Tibial nerve (tissue), 4 donors: ENCODE results near the gene AHNAK. TPM values are rescaled to one million over a fixed set of nuclear protein-coding genes. Genes with fewer than 3 reads are reported as not detected.

Experiments
- DNase-seq, 2 donors: peaks; one replicate each; pipeline ENCODE4 v3.0.0-alpha.2; 2019; ENCODE audit warnings: low spot score in 2 of 2
- H3K27ac ChIP-seq, 4 donors: fragments of 200-600 bp; sonication (generic) in 3 of 4; one replicate each; pipeline ENCODE4 v1.5.1; 2017 to 2019; ENCODE audit warnings: mild to moderate bottlenecking in 1 of 4
- H3K27me3 ChIP-seq, 2 donors: fragments of 200-600 bp; sonication (generic) in 1 of 2; one replicate each; pipeline versions ENCODE4 v1.5.1 to v1.6.0; 2017 to 2019
- H3K36me3 ChIP-seq, 3 donors: fragments of 200-600 bp; sonication (generic); one replicate each; pipeline ENCODE4 v1.5.1; 2018 to 2019
- H3K4me1 ChIP-seq, 4 donors: fragments of 200-600 bp; sonication (generic) in 3 of 4; one replicate each; pipeline ENCODE4 v1.5.1; 2017 to 2019
- H3K4me3 ChIP-seq, 4 donors: fragments of 200-600 bp; sonication (generic) in 3 of 4; one replicate each; pipeline ENCODE4 v1.5.1; 2017 to 2019; ENCODE audit warnings: mild to moderate bottlenecking in 1 of 4, moderate library complexity in 1 of 4
- H3K9me3 ChIP-seq, 4 donors: fragments of 200-600 bp; sonication (generic) in 3 of 4; one replicate each; pipeline ENCODE4 v1.5.1; 2017 to 2019
- EP300 ChIP-seq, 2 donors: sonication (generic); formaldehyde crosslinking; IDR thresholded peaks; one replicate each; pipeline ENCODE4 v1.6.1; 2017; ENCODE audit warnings: antibody characterized with exemption in 2 of 2, mild to moderate bottlenecking in 1 of 2
- POLR2A ChIP-seq, 2 donors: fragments of 450-650 bp; IDR thresholded peaks; one replicate each; pipeline ENCODE4 v1.6.1; 2017; ENCODE audit warnings: antibody characterized with exemption in 2 of 2, mild to moderate bottlenecking in 2 of 2, moderate library complexity in 2 of 2
- whole genome bisulfite sequencing, 2 donors: methylation state at CpG; one replicate each; pipeline ENCODE4 v1.1.5; 2018; 5-methylcytosine and 5-hydroxymethylcytosine counted together
- total RNA-seq, 4 donors: library from RNA; depleted of rRNA; stranded (reverse); fragments of >200 nt; gene quantifications; one replicate each; pipeline ENCODE4 v1.1.0, GENCODE V29; 2016
- TF ChIP-seq, protein P1 (sequence below), 5 experiments: fragments of 200-600 bp in 3 of 5; fragments of 450-650 bp in 2 of 5; sonication (generic) in 3 of 5; IDR thresholded peaks; one replicate each; pipeline ENCODE4 v1.5.1; 2016 to 2019; ENCODE audit warnings: antibody characterized with exemption in 5 of 5, mild to moderate bottlenecking in 3 of 5, moderate library complexity in 2 of 5

AHNAK gene
- total RNA-seq, 4 donors from 2014 or later: 1,417 to 3,061 (median 2,562) TPM

DNA sequence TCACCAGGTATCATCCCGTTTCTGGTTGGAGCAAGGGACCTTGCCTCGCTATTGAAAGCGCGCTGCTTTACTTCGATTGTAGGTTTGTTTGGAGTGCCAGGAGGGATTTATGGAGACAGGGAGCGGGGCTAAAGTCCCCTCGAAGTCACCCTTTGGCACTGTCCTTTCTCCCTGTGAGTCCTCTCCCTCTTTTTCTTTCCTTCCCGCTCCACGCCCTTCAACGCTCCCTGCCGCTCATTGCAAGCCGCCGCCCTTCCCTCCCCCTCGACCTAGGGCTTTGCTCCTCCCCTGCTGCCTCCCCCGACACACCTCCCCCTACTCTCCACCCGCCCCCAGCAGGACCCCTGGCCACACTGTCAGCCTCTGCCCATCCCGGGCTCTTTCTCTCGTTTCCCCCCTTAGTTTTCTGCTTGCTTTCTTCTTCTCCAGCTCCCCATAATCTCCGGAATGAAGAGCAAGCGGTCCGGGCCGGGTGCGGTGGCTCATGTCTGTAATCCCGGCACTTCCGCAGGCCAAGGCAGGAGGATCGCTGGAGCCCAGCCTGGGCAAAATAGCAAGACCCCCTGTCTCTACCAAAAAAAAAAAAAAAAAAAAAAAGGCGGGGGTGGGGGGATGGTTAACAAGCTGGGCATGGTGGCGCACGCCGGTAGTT is 41.0 kb downstream of the AHNAK start:
- Histone ChIP-seq H3K36me3 (no peaks in the 10 kb centered on the region), H3K27ac (peak overlapping the region; percentile 76 to 96 (median 92)), H3K4me1 (peaks cover 4 to 98% (median 73%) of the 10 kb centered on the region in 4 donors), H3K4me3 (peak overlapping the region; percentile 3 to 42 (median 27)), H3K27me3 (no peaks in the 10 kb centered on the region), H3K9me3 (no peaks in the 10 kb centered on the region)
- TF ChIP-seq POLR2A (IDR thresholded peaks at IDR 0.05): peak in 1 of 2 donors; percentile 14
- TF ChIP-seq, protein P1, sequence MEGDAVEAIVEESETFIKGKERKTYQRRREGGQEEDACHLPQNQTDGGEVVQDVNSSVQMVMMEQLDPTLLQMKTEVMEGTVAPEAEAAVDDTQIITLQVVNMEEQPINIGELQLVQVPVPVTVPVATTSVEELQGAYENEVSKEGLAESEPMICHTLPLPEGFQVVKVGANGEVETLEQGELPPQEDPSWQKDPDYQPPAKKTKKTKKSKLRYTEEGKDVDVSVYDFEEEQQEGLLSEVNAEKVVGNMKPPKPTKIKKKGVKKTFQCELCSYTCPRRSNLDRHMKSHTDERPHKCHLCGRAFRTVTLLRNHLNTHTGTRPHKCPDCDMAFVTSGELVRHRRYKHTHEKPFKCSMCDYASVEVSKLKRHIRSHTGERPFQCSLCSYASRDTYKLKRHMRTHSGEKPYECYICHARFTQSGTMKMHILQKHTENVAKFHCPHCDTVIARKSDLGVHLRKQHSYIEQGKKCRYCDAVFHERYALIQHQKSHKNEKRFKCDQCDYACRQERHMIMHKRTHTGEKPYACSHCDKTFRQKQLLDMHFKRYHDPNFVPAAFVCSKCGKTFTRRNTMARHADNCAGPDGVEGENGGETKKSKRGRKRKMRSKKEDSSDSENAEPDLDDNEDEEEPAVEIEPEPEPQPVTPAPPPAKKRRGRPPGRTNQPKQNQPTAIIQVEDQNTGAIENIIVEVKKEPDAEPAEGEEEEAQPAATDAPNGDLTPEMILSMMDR (IDR thresholded peaks at IDR 0.05): no peak
- DNase-seq: peak in 1 of 2 donors; percentile 43
- 20 to 21% methylated on average over 30 of the region's 30 CpGs for WGBS, 2 donors

DNA sequence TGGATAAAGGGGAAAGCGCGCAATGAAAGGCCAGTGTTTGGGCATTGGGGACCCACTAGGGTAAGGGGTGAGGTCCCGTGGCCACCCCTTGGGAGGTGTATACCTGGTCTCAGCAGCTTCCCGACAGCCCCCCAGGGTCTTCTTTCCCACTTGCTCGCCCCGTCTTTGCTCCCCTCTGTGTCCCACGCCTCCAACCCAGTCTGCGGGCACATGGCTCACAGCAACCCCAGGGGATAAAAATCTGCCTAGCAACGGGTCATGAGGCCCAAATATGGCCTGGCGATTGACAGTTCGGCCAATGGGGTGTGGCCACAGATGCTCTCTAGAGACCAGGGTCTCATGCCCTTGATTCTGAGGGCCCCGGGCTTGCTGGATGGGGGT is 41.6 kb downstream of the AHNAK start:
- Histone ChIP-seq H3K27me3 (no peaks in the 10 kb centered on the region), H3K36me3 (no peaks in the 10 kb centered on the region), H3K4me3 (peak overlapping the region in 3 of 4 donors; percentile 22 to 42 (median 32)), H3K27ac (peak overlapping the region; percentile 76 to 96 (median 92)), H3K9me3 (no peaks in the 10 kb centered on the region), H3K4me1 (peaks cover 4 to 98% (median 75%) of the 10 kb centered on the region in 4 donors)
- 27 to 50% methylated on average over 11 to 12 of the region's 12 CpGs for WGBS, 2 donors
- TF ChIP-seq POLR2A (IDR thresholded peaks at IDR 0.05) (no peak), EP300 (IDR thresholded peaks at IDR 0.05) (no peak)
- TF ChIP-seq, protein P1 (IDR thresholded peaks at IDR 0.05): no peak
- no peak for DNase-seq

GRCh38 chr11:62504158-62504973 is 42.2 kb downstream of the AHNAK start:
- Histone ChIP-seq H3K4me3 (no peak overlapping the region), H3K9me3 (no peaks in the 10 kb centered on the region), H3K4me1 (peaks cover 4 to 98% (median 76%) of the 10 kb centered on the region in 4 donors), H3K36me3 (no peaks in the 10 kb centered on the region), H3K27me3 (no peaks in the 10 kb centered on the region), H3K27ac (peak overlapping the region; percentile 76 to 96 (median 92))
- WGBS, 2 donors: 45 to 53% methylated on average over 15 of the region's 15 CpGs
- no peak for DNase-seq
- TF ChIP-seq POLR2A (IDR thresholded peaks at IDR 0.05): no peak
- TF ChIP-seq, protein P1 (IDR thresholded peaks at IDR 0.05): no peak
- TF ChIP-seq EP300 (IDR thresholded peaks at IDR 0.05): no peak

DNA sequence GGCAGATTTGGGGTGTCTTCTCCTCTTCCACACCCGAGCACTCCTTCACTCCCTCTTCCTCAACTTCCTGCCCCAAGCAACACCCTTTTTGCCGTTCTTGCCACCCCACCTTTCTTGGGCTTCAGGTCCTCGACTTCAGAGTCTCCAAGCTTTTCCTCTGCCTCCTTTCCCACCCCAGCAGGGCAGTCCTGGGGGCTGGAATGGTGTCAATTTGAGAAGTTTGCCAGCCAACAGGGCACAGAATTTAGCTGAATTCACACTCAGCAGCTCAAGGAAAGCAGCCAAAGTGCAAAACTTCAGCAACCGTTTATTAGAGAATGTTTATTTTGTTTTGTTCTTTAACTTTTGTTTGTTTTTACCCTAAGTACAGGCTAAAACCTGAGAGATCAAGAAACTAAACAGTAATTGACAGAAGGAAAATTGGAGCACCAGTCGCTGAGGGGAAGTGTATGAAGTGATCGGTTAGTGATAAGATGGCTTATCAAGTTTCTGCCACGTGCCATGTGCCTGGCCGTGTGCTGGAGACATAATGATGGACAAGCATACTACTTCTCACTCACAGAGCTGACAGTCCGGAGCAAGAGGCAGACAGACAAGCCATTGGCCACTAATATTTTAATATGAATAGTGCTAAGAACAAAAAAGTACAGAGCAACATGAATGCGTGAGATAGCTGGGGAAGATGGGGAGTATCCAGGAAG is 44.4 kb downstream of the AHNAK start:
- no peak overlapping the region for H3K4me3 ChIP-seq
- 31 to 37% methylated on average over 10 of the region's 10 CpGs for WGBS, 2 donors
- TF ChIP-seq, protein P1 (IDR thresholded peaks at IDR 0.05): no peak
- TF ChIP-seq POLR2A (IDR thresholded peaks at IDR 0.05) (no peak), EP300 (IDR thresholded peaks at IDR 0.05) (no peak)
- no peaks in the 10 kb centered on the region for H3K9me3 ChIP-seq
- peaks cover 0 to 86% (median 61%) of the 10 kb centered on the region in 4 donors for H3K4me1 ChIP-seq
- peak overlapping the region; percentile 77 to 96 (median 92) for H3K27ac ChIP-seq
- no peak for DNase-seq
- H3K27me3 ChIP-seq: no peaks in the 10 kb centered on the region
- H3K36me3 ChIP-seq: no peaks in the 10 kb centered on the region
